Measurements from ENCODE around the gene CYS1. TPM values are rescaled to one million over a fixed set of nuclear protein-coding genes. Genes with fewer than 3 reads are reported as not detected.
"Not testable (repeated sequence)": the region's sequence is repeated elsewhere in the genome, so short reads cannot be mapped to it uniquely, and the experiment has no call there.

CYS1 gene
- polyA plus RNA-seq, 3 donors, result not detected

DNA sequence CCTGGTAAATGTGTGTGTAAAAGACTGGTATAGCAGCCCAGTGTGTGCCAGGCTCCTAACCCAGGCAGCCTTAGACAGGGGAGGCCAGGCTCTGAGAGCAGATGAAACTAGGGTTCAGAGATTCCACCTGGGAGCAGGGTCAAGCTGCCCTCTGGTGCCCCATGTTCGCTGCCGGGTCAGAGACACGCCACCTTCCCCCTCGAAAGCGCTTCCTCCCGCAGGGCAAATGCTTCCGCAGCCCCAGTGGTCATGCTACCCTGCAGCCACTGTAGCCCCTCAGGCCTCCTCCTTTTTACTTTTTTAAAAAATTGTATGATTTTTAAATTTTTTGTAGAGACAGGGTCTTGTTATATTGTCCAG is 47.5 kb downstream of the CYS1 start:
- Histone ChIP-seq H3K36me3 (replicated peaks in 1 of 2; ENCODE audit: control insufficient read depth in 1 of 2, insufficient read depth in 2 of 2, low read length in 2 of 2) (no peaks in the 10 kb centered on the region), H3K27me3 (ENCODE audit: control insufficient read depth in 2 of 2, insufficient read depth in 2 of 2, low read length in 2 of 2) (no peaks in the 10 kb centered on the region), H3K9ac (ENCODE audit: insufficient read depth, low read length, poor library complexity, severe bottlenecking) (no peak overlapping the region), H4K20me1 (ENCODE audit: insufficient read depth, low read length) (no peaks in the 10 kb centered on the region), H3K9me3 (replicated peaks in 1 of 2; ENCODE audit: control insufficient read depth in 1 of 2, insufficient read depth in 1 of 2, low read length in 2 of 2) (no peaks in the 10 kb centered on the region), H2AFZ (ENCODE audit: insufficient read depth, low read depth, low read length, poor library complexity, severe bottlenecking) (no peak overlapping the region), H3K4me2 (replicated peaks; ENCODE audit: extremely low read depth, low read length, poor library complexity, severe bottlenecking) (no peak overlapping the region), H3K79me2 (ENCODE audit: insufficient read depth, low read length) (peaks cover 15% of the 10 kb centered on the region), H3K4me3 (replicated peaks in 1 of 3; ENCODE audit: low read depth in 2 of 3, low read length in 3 of 3) (no peak overlapping the region), H3K27ac (ENCODE audit: low read depth in 1 of 2, low read length in 2 of 2) (no peak overlapping the region), H3K4me1 (ENCODE audit: control insufficient read depth in 1 of 2, insufficient read depth in 2 of 2, low read length in 2 of 2) (peaks cover 99 to 100% of the 10 kb centered on the region in 2 donors)
- peaks cover 93% of the 10 kb centered on the region for H3K4me1 Mint-ChIP-seq
- H3K27me3 Mint-ChIP-seq (ENCODE audit: low read depth in 3 of 3), result peaks cover 0 to 3% (median 2%) of the 10 kb centered on the region in 3 donors
- peak overlapping the region in 2 of 7 donors; percentile 46 to 71 for H3K27ac Mint-ChIP-seq
- H3K9me3 Mint-ChIP-seq, result peaks cover 0 to 7% (median 0%) of the 10 kb centered on the region in 7 donors
- H3K36me3 Mint-ChIP-seq, result peaks cover 11 to 19% of the 10 kb centered on the region in 2 donors
- TF ChIP-seq CTCF (IDR thresholded peaks at IDR 0.05), result no peak
- DNase-seq, result no peak
- intact Hi-C loops (cut with micrococcal nuclease), result no loop called here
- no peak overlapping the region for H3K4me3 Mint-ChIP-seq
- 98% methylated on average over 7 of the region's 7 CpGs for WGBS (ENCODE audit: insufficient coverage)

GRCh38 chr2:10031886-10032745 is 48.1 kb downstream of the CYS1 start:
- intact Hi-C loops (cut with micrococcal nuclease), result no loop called here

DNA sequence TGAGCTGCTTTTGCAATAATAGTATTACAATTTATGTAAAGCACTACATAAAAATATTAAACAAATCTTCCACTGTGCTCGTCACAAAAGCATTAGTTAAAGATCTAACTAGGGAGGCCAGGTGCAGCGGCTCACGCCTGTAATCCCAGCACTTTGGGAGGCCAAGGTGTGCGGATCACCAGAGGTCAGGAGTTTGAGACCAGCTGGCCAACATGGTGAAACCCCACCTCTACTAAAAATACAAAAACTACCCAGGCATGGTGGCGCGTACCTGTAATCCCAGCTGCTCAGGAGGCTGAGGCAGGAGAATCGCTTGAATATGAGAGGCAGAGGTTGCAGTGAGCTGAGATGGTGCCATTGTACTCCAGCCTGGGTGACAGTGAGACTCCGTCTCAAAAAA is 49.4 kb downstream of the CYS1 start:
- WGBS (ENCODE audit: insufficient coverage), result no CpG with 5 or more reads among the region's 8 CpGs
- H3K27me3 Mint-ChIP-seq (ENCODE audit: low read depth in 3 of 3); intact Hi-C loops (cut with micrococcal nuclease); H2AFZ ChIP-seq (ENCODE audit: insufficient read depth, low read depth, low read length, poor library complexity, severe bottlenecking); H3K9me3 ChIP-seq (replicated peaks in 1 of 2; ENCODE audit: control insufficient read depth in 1 of 2, insufficient read depth in 1 of 2, low read length in 2 of 2); H3K27me3 ChIP-seq (ENCODE audit: control insufficient read depth in 2 of 2, insufficient read depth in 2 of 2, low read length in 2 of 2); H3K9me3 Mint-ChIP-seq; DNase-seq; H3K36me3 ChIP-seq (replicated peaks in 1 of 2; ENCODE audit: control insufficient read depth in 1 of 2, insufficient read depth in 2 of 2, low read length in 2 of 2); H4K20me1 ChIP-seq (ENCODE audit: insufficient read depth, low read length): not testable (repeated sequence)
- Histone ChIP-seq H3K79me2 (ENCODE audit: insufficient read depth, low read length) (peaks cover 15% of the 10 kb centered on the region), H3K4me2 (replicated peaks; ENCODE audit: extremely low read depth, low read length, poor library complexity, severe bottlenecking) (peak overlapping the region; percentile 76), H3K9ac (ENCODE audit: insufficient read depth, low read length, poor library complexity, severe bottlenecking) (peak overlapping the region; percentile 95), H3K27ac (ENCODE audit: low read depth in 1 of 2, low read length in 2 of 2) (peak overlapping the region in 1 of 2 donors; percentile 99), H3K4me1 (ENCODE audit: control insufficient read depth in 1 of 2, insufficient read depth in 2 of 2, low read length in 2 of 2) (peaks cover 81 to 86% of the 10 kb centered on the region in 2 donors), H3K4me3 (replicated peaks in 1 of 3; ENCODE audit: low read depth in 2 of 3, low read length in 3 of 3) (peak overlapping the region in 1 of 3 experiments; percentile 63)
- Mint-ChIP-seq H3K27ac (peak overlapping the region; percentile 21 to 98 (median 79)), H3K4me1 (peaks cover 75% of the 10 kb centered on the region), H3K36me3 (peaks cover 4 to 12% of the 10 kb centered on the region in 2 donors), H3K4me3 (peak overlapping the region in 1 of 2 donors; percentile 91)

More at GRCh38 chr2:10031886-10032745, 48.1 kb downstream of the CYS1 start:
- Histone ChIP-seq H3K79me2 (ENCODE audit: insufficient read depth, low read length) (peaks cover 15% of the 10 kb centered on the region), H3K9ac (ENCODE audit: insufficient read depth, low read length, poor library complexity, severe bottlenecking) (no peak overlapping the region), H3K4me1 (ENCODE audit: control insufficient read depth in 1 of 2, insufficient read depth in 2 of 2, low read length in 2 of 2) (peaks cover 94 to 99% of the 10 kb centered on the region in 2 donors), H3K27me3 (ENCODE audit: control insufficient read depth in 2 of 2, insufficient read depth in 2 of 2, low read length in 2 of 2) (no peaks in the 10 kb centered on the region), H4K20me1 (ENCODE audit: insufficient read depth, low read length) (no peaks in the 10 kb centered on the region), H3K9me3 (replicated peaks in 1 of 2; ENCODE audit: control insufficient read depth in 1 of 2, insufficient read depth in 1 of 2, low read length in 2 of 2) (no peaks in the 10 kb centered on the region), H3K4me2 (replicated peaks; ENCODE audit: extremely low read depth, low read length, poor library complexity, severe bottlenecking) (no peak overlapping the region), H2AFZ (ENCODE audit: insufficient read depth, low read depth, low read length, poor library complexity, severe bottlenecking) (no peak overlapping the region), H3K4me3 (replicated peaks in 1 of 3; ENCODE audit: low read depth in 2 of 3, low read length in 3 of 3) (no peak overlapping the region), H3K36me3 (replicated peaks in 1 of 2; ENCODE audit: control insufficient read depth in 1 of 2, insufficient read depth in 2 of 2, low read length in 2 of 2) (no peaks in the 10 kb centered on the region), H3K27ac (ENCODE audit: low read depth in 1 of 2, low read length in 2 of 2) (no peak overlapping the region)
- H3K27me3 Mint-ChIP-seq (ENCODE audit: low read depth in 3 of 3), result peaks cover 0 to 3% (median 2%) of the 10 kb centered on the region in 3 donors
- no peak for DNase-seq
- peaks cover 8 to 19% of the 10 kb centered on the region in 2 donors for H3K36me3 Mint-ChIP-seq
- WGBS (ENCODE audit: insufficient coverage), result 98% methylated on average over 14 of the region's 20 CpGs
- H3K4me1 Mint-ChIP-seq, result peaks cover 88% of the 10 kb centered on the region
- H3K27ac Mint-ChIP-seq, result peak overlapping the region in 3 of 7 donors; percentile 46 to 71 (median 55)
- no peak overlapping the region for H3K4me3 Mint-ChIP-seq
- TF ChIP-seq CTCF (IDR thresholded peaks at IDR 0.05), result no peak
- peaks cover 0 to 7% (median 0%) of the 10 kb centered on the region in 7 donors for H3K9me3 Mint-ChIP-seq

Measured in CD14-positive monocyte (primary cell).